ENCODE results near the gene SKAP1.

Gene SKAP1

DNA sequence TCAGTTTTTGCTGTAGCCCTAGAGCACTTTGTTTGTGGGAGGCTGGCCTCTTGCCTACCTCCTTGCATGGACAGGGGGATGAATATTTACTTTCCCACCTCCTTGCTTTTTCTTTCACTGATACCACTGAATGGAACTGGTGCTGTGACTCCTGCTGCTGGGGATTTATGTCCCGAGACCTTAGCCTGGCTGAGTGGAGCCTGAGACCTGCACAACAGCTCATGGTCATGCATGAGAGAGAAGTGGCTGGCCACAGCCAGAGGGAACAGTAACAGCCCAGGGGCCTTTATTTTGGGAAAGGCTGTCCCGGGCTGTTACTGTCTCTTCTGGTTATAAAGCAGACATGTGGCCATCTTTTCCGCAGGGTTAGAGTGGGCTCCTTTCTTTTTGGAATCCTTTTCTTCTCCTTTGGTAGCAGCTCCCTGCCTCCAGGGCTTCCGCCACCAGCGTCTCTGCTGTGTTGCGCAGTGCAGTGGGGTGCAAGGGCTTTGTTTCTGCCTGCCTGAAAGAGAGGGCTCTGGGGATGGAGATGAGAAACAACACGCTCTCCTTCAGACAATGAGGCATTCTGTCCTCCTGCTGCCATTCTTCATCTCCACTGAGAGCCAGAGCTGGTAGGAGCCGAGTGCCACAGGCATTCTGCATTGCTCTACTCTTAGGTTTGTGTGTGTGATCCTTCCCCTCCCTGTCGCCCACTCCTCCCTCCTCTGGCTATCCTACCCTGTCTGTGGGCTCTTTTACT is 307.9 kb downstream of the SKAP1 start:
- peak in 40 of 56 donors; percentile 10 to 70 (median 36) for DNase-seq

DNA sequence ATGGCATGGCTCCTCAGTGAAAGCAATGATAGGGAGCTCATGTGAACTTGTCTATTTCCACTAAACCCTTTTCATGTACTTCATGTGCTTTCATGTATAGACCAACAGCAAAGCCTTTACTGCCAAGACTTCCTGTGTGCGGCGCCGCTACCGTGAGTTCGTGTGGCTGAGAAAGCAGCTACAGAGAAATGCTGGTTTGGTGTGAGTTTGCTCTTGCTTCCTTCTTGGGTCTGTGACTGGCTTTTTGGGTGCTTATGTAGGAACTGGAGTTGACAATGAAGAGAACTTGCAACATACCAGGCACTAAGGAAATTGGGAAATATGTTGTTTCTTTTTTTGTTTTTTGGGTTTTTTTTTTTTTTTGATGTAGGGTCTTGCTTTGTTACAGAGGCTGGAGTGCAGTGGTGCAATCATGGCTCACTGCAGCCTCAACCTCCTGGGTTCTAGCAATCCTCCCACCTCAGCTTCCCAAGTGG is 316.8 kb downstream of the SKAP1 start:
- DNase-seq = peak in 2 of 56 donors; percentile 2 to 6

DNA sequence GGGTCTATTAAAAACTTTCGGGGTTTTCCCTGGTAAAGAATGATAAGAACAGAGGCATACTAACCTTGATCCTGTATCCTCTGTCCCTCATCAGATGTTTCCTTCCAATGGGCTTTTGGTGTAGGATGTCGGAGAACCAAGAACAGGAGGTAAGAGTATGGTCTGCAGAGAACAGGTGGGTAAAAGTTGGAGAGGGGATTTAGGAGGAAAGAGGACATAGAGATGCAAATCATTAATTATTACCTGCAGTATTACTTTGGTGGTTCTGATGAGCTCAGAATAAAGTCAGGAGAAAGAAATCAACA is 318.1 kb downstream of the SKAP1 start:
- DNase-seq = no peak

DNA sequence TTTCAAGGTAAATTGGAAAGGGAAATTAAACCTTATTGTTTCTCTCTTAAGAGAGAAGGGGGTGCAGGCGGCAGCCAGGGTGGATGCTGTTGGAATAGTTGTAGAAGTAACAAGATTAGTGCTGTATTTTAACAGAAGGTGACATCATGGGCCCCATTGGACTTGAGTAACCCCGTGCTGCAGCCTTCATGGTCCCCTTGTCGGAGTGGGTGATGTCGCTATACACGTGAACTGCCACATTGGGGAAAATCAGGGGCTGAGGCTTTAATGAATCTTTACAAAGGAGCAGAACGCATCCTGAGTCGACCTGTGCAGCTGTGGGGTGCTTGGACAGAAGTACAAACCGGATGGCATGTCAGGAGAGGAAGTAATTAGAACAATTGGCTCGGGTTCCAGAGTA is 319.3 kb downstream of the SKAP1 start:
- DNase-seq = no peak

DNA sequence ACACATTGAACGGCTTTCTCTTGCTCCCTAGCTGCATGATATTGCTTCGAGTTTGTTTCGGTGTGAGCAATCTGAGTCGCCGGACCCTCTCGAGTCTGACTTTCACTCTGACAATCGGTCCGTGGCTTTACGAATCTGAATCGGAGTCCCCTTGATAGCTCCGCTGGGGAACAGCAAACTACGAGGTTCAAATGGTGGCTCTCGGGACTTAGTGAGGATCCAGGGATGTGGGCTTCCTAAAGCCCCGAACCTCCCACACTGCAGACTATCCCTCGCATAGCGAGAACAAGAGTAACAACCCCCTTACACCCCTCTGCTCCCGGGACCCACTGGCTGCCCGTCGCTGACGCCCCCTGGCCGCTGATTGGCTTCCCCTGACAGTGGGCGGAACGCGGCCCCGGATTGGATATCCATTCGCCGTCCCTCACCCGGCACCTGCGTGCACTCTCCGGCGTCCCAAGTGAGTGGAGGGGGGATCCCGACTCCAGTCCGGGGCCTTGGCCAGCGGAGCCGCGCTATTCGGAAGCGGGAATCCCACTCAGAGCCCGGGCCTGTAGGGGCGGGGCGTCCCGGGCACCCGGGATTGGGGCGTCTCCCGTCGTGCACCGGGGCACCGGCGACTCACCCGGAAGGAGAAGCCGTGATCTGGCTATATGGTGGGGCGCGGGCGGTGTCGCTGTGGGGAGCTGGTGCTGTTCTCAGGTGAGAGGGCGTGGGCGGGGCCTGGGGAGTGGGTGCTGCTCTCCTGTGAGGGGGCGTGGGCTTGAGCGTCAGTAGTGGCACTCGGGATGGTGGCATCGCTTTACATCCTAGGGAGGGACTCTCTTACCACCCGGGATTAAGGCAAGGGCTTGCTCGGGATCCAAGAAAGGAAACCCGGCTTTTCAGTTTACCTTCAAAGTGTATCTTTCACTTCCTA is 322.6 kb downstream of the SKAP1 start, which contains the start of gene SNX11:
Gene SNX11, plus strand, starts transcription at position 630 of the 919 bp plus-strand sequence. CDS start 4,278 bp downstream, outside the sequence.
- DNase-seq = peak; percentile 67 to 99 (median 93)

DNA sequence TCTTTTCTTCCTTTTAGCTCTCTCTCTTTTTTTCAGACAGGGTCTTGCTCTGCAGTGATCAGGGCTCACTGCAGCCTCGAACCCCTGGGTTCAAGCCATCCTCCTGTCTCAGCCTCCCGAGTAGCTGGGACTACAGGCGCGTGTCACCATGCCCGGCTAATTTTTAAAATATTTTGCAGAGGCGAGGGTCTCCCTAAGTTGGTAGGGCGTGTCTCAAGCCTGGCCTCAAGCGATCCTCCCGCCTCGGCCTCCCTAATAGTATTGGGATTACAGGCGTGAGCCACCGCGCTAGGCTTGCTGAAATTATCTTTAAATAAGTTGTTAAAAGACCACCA is 323.2 kb downstream of the SKAP1 start:
- DNase-seq = no peak

DNA sequence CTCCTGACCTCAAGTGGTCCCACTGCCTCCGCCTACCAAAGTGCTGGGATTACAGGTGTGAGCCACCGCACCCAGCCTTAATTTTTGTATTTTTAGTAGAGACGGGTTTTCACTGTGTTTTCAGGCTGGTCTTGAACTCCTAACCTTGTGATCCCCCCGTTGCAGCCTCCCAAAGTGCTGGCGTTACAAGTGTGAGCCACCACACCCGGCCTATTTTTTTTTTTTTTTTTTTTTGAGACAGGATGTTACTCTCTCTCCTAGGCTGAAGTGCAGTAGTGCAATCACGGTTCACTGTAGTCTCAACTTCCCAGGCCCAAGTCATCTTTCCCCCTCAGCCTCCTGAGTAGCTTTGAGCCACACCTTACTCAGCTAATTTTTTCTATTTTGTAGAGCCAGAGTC is 325.6 kb downstream of the SKAP1 start:
- no peak for DNase-seq

DNA sequence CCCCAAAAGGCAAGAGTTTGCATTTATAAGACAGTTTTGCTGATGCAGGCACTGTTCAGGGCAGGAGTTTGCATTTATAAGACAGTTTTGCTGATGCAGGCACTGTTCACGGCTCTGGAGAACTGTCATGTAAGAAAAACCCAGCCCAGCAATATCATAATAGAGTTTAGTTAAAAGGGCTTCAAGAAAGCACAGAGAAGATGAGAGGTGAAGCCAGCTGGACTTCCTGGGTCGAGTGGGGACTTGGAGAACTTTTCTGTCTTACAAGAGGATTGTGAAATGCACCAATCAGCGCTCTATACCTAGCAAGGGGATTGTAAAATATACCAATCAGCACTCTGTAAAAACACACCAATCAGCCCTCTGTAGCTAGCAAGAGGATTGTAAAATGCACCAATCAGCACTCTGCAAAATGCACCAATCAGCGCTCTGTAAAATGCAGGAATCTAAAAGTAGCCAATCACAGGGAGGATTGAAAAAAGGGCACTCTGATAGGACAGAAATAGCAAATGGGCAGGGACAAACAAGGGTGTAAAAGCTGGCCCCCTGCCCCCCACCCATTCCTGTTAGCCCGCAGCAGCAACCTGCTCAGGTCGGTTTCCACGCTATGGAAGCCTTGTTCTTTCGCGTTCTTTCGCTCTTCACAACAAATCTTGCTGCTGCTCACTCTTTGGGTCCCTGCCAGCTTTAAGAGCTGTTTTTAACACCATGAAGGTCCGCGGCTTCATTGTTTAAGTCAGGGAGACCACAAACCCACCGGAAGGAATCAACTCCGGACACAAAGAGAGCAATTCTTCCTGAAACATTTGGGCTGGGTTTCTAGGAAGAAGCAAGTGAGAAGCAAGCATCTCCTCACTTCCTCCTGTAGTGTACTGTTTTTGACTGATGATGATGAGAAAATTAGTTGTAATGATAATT is 327.0 kb downstream of the SKAP1 start:
- DNase-seq = peak in 1 of 56 donors; percentile 15

DNA sequence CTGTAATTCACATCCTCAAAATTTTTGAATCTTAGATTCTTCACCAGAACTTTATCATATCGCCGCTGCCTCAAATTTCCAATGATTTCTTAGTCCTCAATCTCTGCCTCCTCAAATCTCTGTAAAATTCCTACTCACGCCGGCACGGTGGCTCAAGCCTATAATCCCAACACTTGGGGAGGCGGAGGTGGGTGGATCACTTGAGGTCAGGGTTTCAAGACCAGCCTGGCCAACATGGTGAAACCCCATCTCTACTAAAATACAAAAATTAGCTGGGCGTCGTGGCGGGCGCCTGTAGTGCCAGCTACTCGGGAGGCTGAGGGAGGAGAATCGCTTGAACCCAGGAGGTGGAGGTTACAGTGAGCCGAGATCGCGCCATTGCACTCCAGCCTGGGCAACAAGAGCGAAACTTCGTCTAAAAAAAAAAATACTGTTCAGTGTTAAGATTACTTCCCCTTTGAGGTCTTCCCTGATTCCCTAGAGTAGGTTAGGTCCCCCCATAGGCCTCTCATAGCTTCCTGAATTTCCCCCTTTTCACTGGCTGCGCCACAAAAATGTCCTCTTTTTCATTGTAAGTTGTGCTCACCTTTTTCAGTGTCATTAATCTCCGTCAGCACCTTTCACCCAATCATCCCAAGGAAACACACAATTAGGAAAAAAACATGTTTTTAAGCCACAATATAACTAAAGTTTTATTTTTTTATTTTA is 327.8 kb downstream of the SKAP1 start:
- DNase-seq = no peak

DNA sequence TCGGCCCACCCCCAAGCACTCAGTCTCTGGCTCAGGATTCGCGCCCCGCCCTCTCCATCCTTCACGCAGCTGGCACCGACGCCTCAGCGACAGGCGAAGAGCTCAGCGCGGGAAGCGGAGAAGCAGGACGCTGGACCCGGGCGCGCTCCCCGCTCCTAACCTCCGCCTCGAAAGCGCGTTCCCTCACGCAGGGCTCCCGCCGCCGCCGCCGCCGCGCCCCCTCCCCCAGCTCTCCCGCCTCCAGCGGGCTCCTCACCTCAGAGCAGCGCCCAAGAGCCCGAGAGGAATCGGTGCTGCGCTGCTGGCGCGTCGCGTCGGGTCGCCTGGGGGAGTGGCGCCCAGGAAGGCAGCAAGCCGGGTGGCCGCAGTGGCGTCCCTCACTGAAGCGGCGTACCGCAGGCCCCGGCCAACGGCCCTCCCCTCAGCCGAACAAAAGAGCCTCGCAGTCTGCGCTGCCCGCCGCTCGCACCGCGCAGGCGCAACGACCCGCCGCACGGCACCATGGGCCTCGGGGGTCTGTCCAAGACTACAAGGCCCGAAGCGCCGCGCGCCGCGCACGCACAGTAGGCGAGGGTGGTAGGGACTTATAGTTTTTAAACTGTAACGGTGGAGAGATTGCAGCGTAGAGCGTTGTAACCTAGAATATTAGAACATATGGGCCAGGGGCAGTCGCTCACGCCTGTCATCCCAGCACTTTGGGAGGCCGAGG is 328.8 kb downstream of the SKAP1 start, which contains the start of gene CBX1:
Gene CBX1, minus strand, starts transcription at position 467 of the 709 bp plus-strand sequence. CDS start 24,474 bp downstream, outside the sequence.
- DNase-seq = peak; percentile 54 to 97 (median 92)

DNA sequence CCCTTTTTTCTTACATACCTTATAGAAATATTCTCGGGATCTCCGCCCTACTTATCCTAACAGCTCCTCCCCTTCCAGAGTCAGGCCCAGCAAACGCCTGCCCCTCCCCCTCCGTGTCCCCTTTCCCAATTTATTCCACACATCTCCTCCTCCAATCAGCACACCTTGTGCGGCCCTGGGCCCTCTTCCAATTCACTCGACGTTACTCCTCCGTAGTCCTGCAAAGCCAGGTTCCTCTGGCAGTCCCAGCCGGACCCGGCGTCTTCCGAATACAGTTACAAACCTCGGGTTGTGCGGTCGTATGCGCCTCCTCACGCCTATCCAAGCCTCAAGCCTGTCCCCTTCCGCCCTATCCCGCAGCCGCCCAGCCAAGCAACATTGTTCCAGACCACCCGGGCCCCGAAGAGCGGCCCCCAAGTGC is 329.4 kb downstream of the SKAP1 start:
- DNase-seq = peak in 33 of 56 donors; percentile 2 to 73 (median 50)

DNA sequence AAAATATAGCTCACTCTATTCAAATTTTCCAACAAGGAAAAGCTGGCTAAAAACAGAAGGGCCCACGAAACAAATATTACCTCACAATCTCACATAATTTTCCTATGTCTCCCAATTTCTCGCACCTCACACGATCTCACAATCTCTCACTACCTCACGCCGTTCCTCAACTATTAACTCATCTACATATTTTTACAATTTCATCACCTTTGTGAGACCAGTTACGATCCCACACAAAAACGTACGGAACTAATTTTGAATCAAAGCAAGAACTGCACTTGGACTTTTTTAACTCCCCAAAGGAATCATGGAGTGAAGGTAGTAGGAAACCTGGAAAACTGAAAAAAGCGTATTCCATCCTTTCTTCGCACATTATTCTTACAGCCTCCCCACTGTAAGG is 329.9 kb downstream of the SKAP1 start:
- DNase-seq = no peak

DNA sequence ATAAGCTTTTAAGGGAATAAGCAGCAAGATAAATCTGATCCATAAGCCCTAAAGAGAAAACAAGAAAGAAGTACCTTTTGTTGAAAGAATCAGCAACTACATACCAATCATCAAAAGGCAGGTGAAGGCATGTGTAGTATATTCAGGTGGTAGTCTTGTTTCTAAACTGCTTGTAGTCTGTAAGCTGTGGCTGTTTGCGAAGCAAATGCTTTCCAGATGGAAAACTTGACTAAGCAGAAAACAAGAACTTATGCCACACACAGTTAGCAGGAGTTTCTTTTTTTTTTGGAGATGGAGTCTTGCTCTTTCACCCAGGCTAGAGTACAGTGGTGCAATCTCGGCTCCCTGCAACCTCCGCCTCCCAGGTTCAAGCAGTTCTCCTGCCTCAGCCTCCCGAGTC is 334.4 kb downstream of the SKAP1 start:
- no peak for DNase-seq

DNA sequence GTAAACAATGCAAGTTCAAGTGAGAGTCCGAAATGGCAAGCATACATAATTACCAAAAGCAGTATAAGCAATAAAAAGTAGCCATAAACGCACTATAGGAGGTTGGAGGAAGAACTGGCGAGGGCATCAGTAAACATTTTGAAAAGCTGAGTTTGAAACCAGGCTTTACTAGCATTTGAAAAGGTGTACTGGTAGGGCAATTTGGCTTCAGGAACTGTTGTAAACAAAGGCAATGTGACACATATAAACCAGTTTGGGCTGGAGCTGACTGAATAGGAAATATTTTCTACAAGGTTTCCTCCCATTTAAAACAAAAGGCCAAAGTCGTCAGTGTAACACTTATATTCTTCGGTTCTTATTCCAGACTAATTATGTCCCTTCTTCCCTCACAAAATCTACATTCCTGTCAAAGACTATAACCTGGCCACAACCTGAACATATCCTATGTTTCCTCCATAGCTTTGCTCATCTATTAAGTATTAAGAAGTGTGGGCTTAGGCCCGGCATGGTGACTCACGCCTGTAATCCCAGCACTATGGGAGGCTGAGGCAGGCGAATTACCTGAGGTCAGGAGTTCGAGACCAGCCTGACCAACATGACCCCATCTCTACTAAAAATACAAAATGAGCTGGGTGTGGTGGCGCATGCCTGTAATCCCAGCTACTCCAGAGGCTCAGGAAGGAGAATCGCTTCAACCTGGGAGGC is 336.5 kb downstream of the SKAP1 start:
- no peak for DNase-seq

DNA sequence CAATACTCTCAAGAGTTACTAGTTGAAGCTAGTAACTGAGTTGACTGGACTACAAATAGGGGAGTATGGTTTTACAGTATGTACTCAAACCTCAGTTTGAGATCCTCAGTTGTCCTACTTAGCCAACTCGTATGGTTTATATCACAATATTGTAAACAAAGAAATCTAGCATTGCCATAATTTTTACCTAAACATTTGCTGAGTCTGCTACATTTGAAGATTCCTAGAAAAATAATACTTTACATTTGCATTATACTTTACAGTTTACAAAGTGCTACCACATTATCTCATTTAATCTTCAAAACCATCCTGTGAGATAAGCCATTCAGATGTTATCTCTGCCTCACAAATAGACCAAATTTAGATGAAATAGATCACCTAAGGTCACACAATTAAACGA is 345.1 kb downstream of the SKAP1 start:
- DNase-seq = no peak

Data from nucleus accumbens (tissue), 56 donors.